AG08396 (cell line): ENCODE results near the gene ATP1A2.

Source experiments
- DNase-seq: peaks from one replicate; pipeline ENCODE4 v3.0.0; 2012; ENCODE audit warnings: low spot score, mixed read lengths

Gene ATP1A2

GRCh38 chr1:160171980-160172379, 56.4 kb downstream of the ATP1A2 start:
- DNase-seq: no peak

GRCh38 chr1:160177231-160177630, 61.7 kb downstream of the ATP1A2 start:
- no peak for DNase-seq

- no peak for DNase-seq
Measured at GRCh38 chr1:160177667-160178066, 62.1 kb downstream of the ATP1A2 start.

- DNase-seq: no peak
Measured at GRCh38 chr1:160178731-160179130, 63.2 kb downstream of the ATP1A2 start.

- DNase-seq: no peak
Measured at GRCh38 chr1:160179336-160179735, 63.8 kb downstream of the ATP1A2 start.

GRCh38 chr1:160186246-160186645, 70.7 kb downstream of the ATP1A2 start:
- DNase-seq: no peak

- DNase-seq: no peak
Measured at GRCh38 chr1:160186729-160187128, 71.2 kb downstream of the ATP1A2 start.

GRCh38 chr1:160187407-160187806, 71.8 kb downstream of the ATP1A2 start:
- DNase-seq: no peak

- no peak for DNase-seq
Measured at GRCh38 chr1:160188341-160188740, 72.8 kb downstream of the ATP1A2 start.

GRCh38 chr1:160189649-160190625, 74.4 kb downstream of the ATP1A2 start, which contains the start of gene CASQ1:
TSS of gene CASQ1 (plus strand) at chr1:160190575. CDS start at chr1:160190752, 177 bp downstream.
- DNase-seq: peak; percentile 43

- no peak for DNase-seq
Measured at GRCh38 chr1:160191756-160192155, 76.2 kb downstream of the ATP1A2 start.

GRCh38 chr1:160192234-160192633, 76.7 kb downstream of the ATP1A2 start:
- DNase-seq: no peak
